ENCODE results near the gene CEP97. TPM values are rescaled to one million over a fixed set of nuclear protein-coding genes. Genes with fewer than 3 reads are reported as not detected.

CEP97 gene
- total and polyA plus RNA-seq, 9 of the 15 experiments (the other 6 are each of a cell fraction or from before 2014, with no cell fraction given): 2.0 to 10.1 (median 4.3) TPM

GRCh38 chr3:101816215-101817149 lies 92.1 kb downstream of the CEP97 start (continued):
- TF ChIP-seq ZNF165 (CRISPR knock-in tag; IDR thresholded peaks at IDR 0.05; ENCODE audit: borderline replicate concordance): no peak
- TF ChIP-seq NEUROD1 (IDR thresholded peaks at IDR 0.05; ENCODE audit: borderline replicate concordance, low read depth, low read length, partially characterized antibody): no peak
- TF ChIP-seq BDP1 (IDR thresholded peaks at IDR 0.05; ENCODE audit: insufficient read depth, insufficient read length): no peak
- TF ChIP-seq CREB3L1 (IDR thresholded peaks at IDR 0.05; ENCODE audit: borderline replicate concordance, low read depth): no peak
- TF ChIP-seq ZFP91 (CRISPR knock-in tag; IDR thresholded peaks at IDR 0.05): no peak
- no peak for TF ChIP-seq MCM2 (IDR thresholded peaks at IDR 0.05; ENCODE audit: low read depth)
- no peak for TF ChIP-seq MXD1 (CRISPR knock-in tag; IDR thresholded peaks at IDR 0.05; ENCODE audit: borderline replicate concordance, poor library complexity, severe bottlenecking)

Measured in K562 (cell line).